CD4-positive, alpha-beta T cell treated with Interleukin-6 at 100 ng/mL for 8 hours (primary cell): Measurements from ENCODE around the gene GNG7.
"Not testable (repeated sequence)": the region's sequence is repeated elsewhere in the genome, so short reads cannot be mapped to it uniquely, and the experiment has no call there.

Experiments
- DNase-seq: peaks from one replicate; pipeline ENCODE4 v3.0.0-alpha.2; 2020; ENCODE audit warnings: mixed read lengths, low spot score

GNG7 gene

GRCh38 chr19:2511570-2511969 lies 190.9 kb downstream of the GNG7 start:
- no peak for DNase-seq

- no peak for DNase-seq
Measured at GRCh38 chr19:2509096-2509495, 193.4 kb downstream of the GNG7 start.

- DNase-seq, result peak; percentile 42
Measured at GRCh38 chr19:2507109-2507508, 195.4 kb downstream of the GNG7 start.

- not testable (repeated sequence) for DNase-seq
Measured at GRCh38 chr19:2506656-2507055, 195.8 kb downstream of the GNG7 start.

- peak; percentile 72 for DNase-seq
Measured at GRCh38 chr19:2503521-2504109, 198.9 kb downstream of the GNG7 start.

GRCh38 chr19:2500841-2501261 lies 201.6 kb downstream of the GNG7 start:
- DNase-seq, result no peak

GRCh38 chr19:2500156-2500555 lies 202.3 kb downstream of the GNG7 start:
- DNase-seq, result no peak

GRCh38 chr19:2497186-2497585 lies 205.3 kb downstream of the GNG7 start:
- no peak for DNase-seq

GRCh38 chr19:2495651-2496316 lies 206.7 kb downstream of the GNG7 start:
- DNase-seq, result no peak

GRCh38 chr19:2495130-2495641 lies 207.3 kb downstream of the GNG7 start:
- DNase-seq, result no peak

GRCh38 chr19:2494447-2495129 lies 207.9 kb downstream of the GNG7 start:
- peak; percentile 27 for DNase-seq

- no peak for DNase-seq
Measured at GRCh38 chr19:2494084-2494446, 208.4 kb downstream of the GNG7 start.

GRCh38 chr19:2493448-2493847 lies 209.0 kb downstream of the GNG7 start:
- DNase-seq, result not testable (repeated sequence)

- no peak for DNase-seq
Measured at GRCh38 chr19:2492870-2493269, 209.6 kb downstream of the GNG7 start.

GRCh38 chr19:2491130-2491801 lies 211.2 kb downstream of the GNG7 start:
- DNase-seq, result no peak

GRCh38 chr19:2490659-2491058 lies 211.8 kb downstream of the GNG7 start:
- DNase-seq, result no peak

- DNase-seq, result no peak
Measured at GRCh38 chr19:2488942-2489731, 213.4 kb downstream of the GNG7 start.

GRCh38 chr19:2488405-2488941 lies 214.0 kb downstream of the GNG7 start:
- no peak for DNase-seq

GRCh38 chr19:2487842-2488241 lies 214.7 kb downstream of the GNG7 start:
- no peak for DNase-seq

GRCh38 chr19:2487090-2487489 lies 215.4 kb downstream of the GNG7 start:
- no peak for DNase-seq

- no peak for DNase-seq
Measured at GRCh38 chr19:2485428-2485827, 217.1 kb downstream of the GNG7 start.
